AG04449 (cell line): Measurements from ENCODE around the gene TCN2.

ENCODE experiments used
- CTCF ChIA-PET: fragments of 350-600 bp; formaldehyde crosslinking; extraction: SDS; loops from one replicate; lab custom pipeline; 2021; ENCODE audit warnings: antibody characterized with exemption; lab: Yijun Ruan, JAX
- POLR2A ChIA-PET: fragments of 400-600, 350-600 bp; formaldehyde crosslinking; extraction: SDS; loops from one replicate; lab custom pipeline; 2020; ENCODE audit warnings: antibody characterized with exemption, inconsistent platforms; lab: Yijun Ruan, JAX
- DNase-seq: peaks from one replicate; pipeline ENCODE4 v3.0.0-alpha.2; 2010; ENCODE audit warnings: low read depth, low spot score
- H3K4me3 ChIP-seq: 2 replicates; pipeline ENCODE4 v1.5.1; 2011; ENCODE audit warnings: low read depth, mild to moderate bottlenecking, control low read depth, low read length
- TF ChIP-seq, protein P1 (sequence below): IDR thresholded peaks from one replicate; pipeline ENCODE4 v1.5.1; 2011; ENCODE audit warnings: mild to moderate bottlenecking, moderate library complexity, low read length, control low read depth, inconsistent platforms; ENCODE audit not compliant: insufficient read depth; ENCODE audit errors: missing control alignments

Gene TCN2

DNA sequence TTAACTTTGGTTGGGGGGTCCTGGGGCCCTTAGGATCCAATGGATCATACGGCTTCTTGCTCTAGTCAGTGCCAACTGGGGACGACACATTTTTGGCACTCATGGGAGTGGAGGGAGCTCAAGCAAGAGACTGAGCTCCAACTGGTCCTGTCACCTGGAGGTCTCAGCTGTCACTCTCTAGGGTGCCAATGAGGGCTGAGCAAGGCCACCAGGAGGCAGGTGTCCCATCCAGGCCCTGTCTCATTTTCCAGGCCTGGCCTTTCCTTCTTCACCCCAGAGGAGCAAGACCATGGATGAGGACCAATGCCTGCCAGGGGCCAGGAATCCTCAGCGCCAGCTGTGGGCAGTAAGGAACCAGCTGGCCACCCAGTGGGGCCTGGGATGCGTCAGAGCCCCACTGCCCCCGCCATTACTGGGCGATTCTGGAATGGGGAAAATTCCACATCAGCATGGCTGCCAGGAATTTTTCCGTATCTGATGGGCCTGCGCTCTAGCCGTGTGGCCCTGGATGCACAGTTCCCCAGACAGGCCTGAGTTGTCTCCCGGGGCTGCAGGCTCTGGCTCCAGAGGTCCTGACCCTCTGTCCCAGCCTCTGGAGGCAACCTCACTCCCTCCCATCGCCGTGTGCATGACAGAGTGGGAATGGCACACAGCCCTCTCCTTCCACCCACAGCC is 31.8 kb upstream of the TCN2 start:
- POLR2A ChIA-PET: interaction anchor here (1.1 kb wide), 1 partner anchor 11 kb away, joined by 3 read pairs; no protein-coding TSS in a partner anchor
- CTCF ChIA-PET: no interaction called here
- no peak overlapping the region for H3K4me3 ChIP-seq
- no peak for DNase-seq
- TF ChIP-seq, protein P1, sequence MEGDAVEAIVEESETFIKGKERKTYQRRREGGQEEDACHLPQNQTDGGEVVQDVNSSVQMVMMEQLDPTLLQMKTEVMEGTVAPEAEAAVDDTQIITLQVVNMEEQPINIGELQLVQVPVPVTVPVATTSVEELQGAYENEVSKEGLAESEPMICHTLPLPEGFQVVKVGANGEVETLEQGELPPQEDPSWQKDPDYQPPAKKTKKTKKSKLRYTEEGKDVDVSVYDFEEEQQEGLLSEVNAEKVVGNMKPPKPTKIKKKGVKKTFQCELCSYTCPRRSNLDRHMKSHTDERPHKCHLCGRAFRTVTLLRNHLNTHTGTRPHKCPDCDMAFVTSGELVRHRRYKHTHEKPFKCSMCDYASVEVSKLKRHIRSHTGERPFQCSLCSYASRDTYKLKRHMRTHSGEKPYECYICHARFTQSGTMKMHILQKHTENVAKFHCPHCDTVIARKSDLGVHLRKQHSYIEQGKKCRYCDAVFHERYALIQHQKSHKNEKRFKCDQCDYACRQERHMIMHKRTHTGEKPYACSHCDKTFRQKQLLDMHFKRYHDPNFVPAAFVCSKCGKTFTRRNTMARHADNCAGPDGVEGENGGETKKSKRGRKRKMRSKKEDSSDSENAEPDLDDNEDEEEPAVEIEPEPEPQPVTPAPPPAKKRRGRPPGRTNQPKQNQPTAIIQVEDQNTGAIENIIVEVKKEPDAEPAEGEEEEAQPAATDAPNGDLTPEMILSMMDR: no peak

DNA sequence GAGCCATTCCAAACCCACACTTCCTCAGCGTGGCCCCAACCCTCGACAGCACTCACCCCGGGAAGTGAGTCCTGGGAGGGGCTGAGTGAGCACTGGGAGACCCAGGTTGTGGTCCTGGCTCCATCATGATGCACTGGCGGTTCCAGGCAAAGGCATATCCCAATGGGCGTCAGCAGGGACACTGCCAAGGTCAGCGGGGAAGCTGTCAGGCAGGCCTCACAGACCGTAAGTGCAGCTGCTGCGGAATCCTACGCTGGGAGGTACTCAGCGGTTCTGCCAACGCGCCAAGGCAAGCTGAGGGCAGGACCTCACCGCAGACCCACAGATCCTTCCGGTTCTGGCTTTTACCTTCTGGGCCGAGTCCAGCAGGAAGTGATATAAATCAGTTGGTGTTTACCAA is 31.1 kb upstream of the TCN2 start:
- H3K4me3 ChIP-seq: no peak overlapping the region
- POLR2A ChIA-PET: interaction anchor here (1.1 kb wide), 1 partner anchor 10 kb away, joined by 3 read pairs; no protein-coding TSS in a partner anchor
- no peak for DNase-seq
- CTCF ChIA-PET: no interaction called here
- TF ChIP-seq, protein P1: no peak

DNA sequence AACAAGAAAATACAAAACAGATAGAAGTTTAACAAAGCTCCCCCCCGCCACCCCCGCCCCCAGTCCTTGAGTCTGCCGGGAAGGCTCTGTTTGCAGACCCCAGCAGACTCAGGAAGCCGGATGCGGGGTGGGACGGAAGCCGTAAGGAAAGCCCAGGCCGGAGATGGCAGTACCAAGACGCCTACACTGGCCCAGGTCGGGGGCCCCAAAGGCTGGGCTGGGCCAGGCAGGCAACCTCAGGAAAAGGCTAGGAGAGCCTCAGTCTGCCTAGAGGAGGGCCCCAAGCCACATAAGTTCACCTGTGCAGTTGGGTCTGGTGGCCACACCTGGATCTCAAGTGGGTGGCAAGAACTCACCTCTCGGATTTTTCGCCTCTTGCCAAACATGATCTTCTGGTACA is 28.5 kb upstream of the TCN2 start:
- ChIA-PET CTCF (interaction anchor here (1.4 kb wide), 1 partner anchor 185 kb away, joined by 4 read pairs; no protein-coding TSS in a partner anchor), POLR2A (no interaction called here)
- H3K4me3 ChIP-seq: no peak overlapping the region
- no peak for DNase-seq
- TF ChIP-seq, protein P1: no peak

DNA sequence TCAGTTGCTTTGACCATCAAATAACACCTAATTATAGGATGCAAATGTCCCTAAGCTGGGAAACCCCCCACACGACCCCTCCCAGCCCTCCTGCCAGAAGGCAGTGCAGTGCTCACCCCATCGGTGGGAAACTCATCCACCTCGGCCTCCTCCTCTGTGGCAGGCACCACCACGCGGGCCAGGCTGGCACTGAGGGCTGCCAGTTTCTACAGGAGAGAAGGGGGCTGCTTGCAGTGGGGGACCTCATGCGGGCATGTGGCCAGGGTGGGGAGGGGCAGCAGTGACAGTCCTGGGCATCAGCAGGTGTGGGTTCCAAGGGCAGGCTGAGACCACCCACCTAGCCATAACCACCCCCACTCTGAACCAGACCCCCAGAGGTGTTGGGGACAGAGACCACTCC is 26.1 kb upstream of the TCN2 start:
- TF ChIP-seq, protein P1: no peak
- H3K4me3 ChIP-seq: no peak overlapping the region
- no peak for DNase-seq
- ChIA-PET POLR2A (interaction anchor here (1.0 kb wide), 1 partner anchor 11 kb away, joined by 3 read pairs; the partner anchor contains the start of gene PES1), CTCF (no interaction called here)

DNA sequence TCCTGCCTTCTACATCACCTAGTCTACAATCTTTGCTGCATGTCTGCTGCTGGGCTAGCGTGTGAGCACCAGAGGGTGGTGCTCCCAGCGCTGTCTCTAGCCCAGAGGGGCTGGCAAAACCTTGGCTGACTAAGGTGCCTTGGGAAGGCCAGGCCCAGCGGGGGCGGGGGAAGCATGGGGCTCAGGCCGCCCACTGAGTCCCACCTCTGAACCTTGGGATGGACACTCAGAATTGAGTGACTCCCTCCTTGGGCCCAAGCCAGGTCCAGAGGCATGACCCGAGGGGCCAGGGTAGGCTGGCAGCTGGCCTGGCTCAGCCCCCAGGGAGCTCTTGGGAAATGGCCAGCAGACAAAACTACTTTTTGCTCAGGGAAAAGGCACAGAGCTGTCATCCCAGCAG is 24.9 kb upstream of the TCN2 start:
- ChIA-PET POLR2A (interaction anchor here (0.6 kb wide), 1 partner anchor 9 kb away, joined by 3 read pairs; no protein-coding TSS in a partner anchor), CTCF (interaction anchor here (1.2 kb wide), 1 partner anchor 9 kb away, joined by 3 read pairs; the partner anchor contains the start of gene PES1)
- no peak overlapping the region for H3K4me3 ChIP-seq
- no peak for DNase-seq
- TF ChIP-seq, protein P1: no peak

GRCh38 chr22:30582788-30583545 is 24.0 kb upstream of the TCN2 start:
- no peak for DNase-seq
- POLR2A ChIA-PET: no interaction called here
- CTCF ChIA-PET: interaction anchor here (0.8 to 1.0 kb wide), 2 partner anchors 50 to 172 kb away, joined by 3 to 4 read pairs; no protein-coding TSS in a partner anchor
- TF ChIP-seq, protein P1: no peak
- no peak overlapping the region for H3K4me3 ChIP-seq
